ENCODE results near the gene LRWD1.

The LRWD1 gene

DNA sequence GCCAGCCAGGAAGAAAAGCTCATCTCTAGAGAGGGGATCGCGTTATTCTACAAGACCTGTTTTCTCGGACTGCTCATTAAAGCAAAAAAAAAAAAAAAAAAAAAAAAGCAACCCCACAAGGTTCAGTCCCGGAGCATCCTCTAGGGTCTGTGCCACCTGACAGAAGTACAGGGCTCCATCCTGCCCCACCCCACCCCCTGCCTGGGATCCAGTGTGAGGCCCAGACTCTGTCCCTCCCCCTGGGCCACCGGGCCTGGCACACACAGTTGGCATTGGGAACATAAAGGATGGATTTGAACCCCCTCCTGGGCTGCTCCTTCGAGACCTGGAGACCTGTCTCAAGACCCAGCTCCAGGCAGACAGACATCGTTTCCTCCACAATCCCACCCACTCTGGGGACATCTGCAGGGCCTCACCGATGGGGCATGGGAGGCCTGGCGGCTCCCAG lies 30.7 kb upstream of the LRWD1 start:
- Histone ChIP-seq H3K79me2 (ENCODE audit: insufficient read depth, low read length) (no peaks in the 10 kb centered on the region), H3K27me3 (ENCODE audit: insufficient read depth, low read length, poor library complexity) (no peaks in the 10 kb centered on the region), H2AFZ (ENCODE audit: low read depth, low read length) (peak overlapping the region; percentile 71), H3K27ac (ENCODE audit: low read length) (no peak overlapping the region), H3K4me2 (ENCODE audit: insufficient read depth, low read length) (peak overlapping the region; percentile 76), H3K9ac (ENCODE audit: low read depth, low read length) (peak overlapping the region; percentile 80), H3K4me3 (ENCODE audit: low read depth in 1 of 2, low read length in 2 of 2) (peak overlapping the region; percentile 41 to 64; a peak in 3 of 4 replicates), H4K20me1 (ENCODE audit: insufficient read depth, low read length) (0 out of 2 replicates have a peak, but pooled peaks cover 3% of the 10 kb centered on the region), H3K9me3 (ENCODE audit: insufficient read depth, low read length, severe bottlenecking) (no peaks in the 10 kb centered on the region), H3K4me1 (ENCODE audit: insufficient read depth, low read length) (peaks cover 20% of the 10 kb centered on the region), H3K36me3 (ENCODE audit: insufficient read depth, low read length) (no peaks in the 10 kb centered on the region)
- DNase-seq (peak; percentile 36), ATAC-seq (ENCODE audit: insufficient read depth, low read depth) (peak; percentile 40)
- no peak for TF ChIP-seq EZH2 (IDR thresholded peaks at IDR 0.05; ENCODE audit: borderline replicate concordance, low read depth, low read length, severe bottlenecking)
- TF ChIP-seq, protein P1, sequence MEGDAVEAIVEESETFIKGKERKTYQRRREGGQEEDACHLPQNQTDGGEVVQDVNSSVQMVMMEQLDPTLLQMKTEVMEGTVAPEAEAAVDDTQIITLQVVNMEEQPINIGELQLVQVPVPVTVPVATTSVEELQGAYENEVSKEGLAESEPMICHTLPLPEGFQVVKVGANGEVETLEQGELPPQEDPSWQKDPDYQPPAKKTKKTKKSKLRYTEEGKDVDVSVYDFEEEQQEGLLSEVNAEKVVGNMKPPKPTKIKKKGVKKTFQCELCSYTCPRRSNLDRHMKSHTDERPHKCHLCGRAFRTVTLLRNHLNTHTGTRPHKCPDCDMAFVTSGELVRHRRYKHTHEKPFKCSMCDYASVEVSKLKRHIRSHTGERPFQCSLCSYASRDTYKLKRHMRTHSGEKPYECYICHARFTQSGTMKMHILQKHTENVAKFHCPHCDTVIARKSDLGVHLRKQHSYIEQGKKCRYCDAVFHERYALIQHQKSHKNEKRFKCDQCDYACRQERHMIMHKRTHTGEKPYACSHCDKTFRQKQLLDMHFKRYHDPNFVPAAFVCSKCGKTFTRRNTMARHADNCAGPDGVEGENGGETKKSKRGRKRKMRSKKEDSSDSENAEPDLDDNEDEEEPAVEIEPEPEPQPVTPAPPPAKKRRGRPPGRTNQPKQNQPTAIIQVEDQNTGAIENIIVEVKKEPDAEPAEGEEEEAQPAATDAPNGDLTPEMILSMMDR (IDR thresholded peaks at IDR 0.05; ENCODE audit: borderline replicate concordance, extremely low read depth, low read length, poor library complexity, severe bottlenecking): no peak

- Histone ChIP-seq H3K4me1 (ENCODE audit: insufficient read depth, low read length) (peaks cover 20% of the 10 kb centered on the region), H3K4me2 (ENCODE audit: insufficient read depth, low read length) (no peak overlapping the region), H3K27ac (ENCODE audit: low read length) (no peak overlapping the region), H2AFZ (ENCODE audit: low read depth, low read length) (no peak overlapping the region), H3K9me3 (ENCODE audit: insufficient read depth, low read length, severe bottlenecking) (no peaks in the 10 kb centered on the region), H3K4me3 (ENCODE audit: low read depth in 1 of 2, low read length in 2 of 2) (no peak overlapping the region), H4K20me1 (ENCODE audit: insufficient read depth, low read length) (0 out of 2 replicates have a peak, but pooled peaks cover 3% of the 10 kb centered on the region), H3K9ac (ENCODE audit: low read depth, low read length) (no peak overlapping the region), H3K27me3 (ENCODE audit: insufficient read depth, low read length, poor library complexity) (no peaks in the 10 kb centered on the region), H3K79me2 (ENCODE audit: insufficient read depth, low read length) (no peaks in the 10 kb centered on the region), H3K36me3 (ENCODE audit: insufficient read depth, low read length) (no peaks in the 10 kb centered on the region)
- TF ChIP-seq, protein P1 (IDR thresholded peaks at IDR 0.05; ENCODE audit: borderline replicate concordance, extremely low read depth, low read length, poor library complexity, severe bottlenecking): no peak
- TF ChIP-seq EZH2 (IDR thresholded peaks at IDR 0.05; ENCODE audit: borderline replicate concordance, low read depth, low read length, severe bottlenecking): no peak
- no peak for ATAC-seq (ENCODE audit: insufficient read depth, low read depth)
- DNase-seq: no peak
Measured at GRCh38 chr7:102436118-102436517, 28.7 kb upstream of the LRWD1 start.

DNA sequence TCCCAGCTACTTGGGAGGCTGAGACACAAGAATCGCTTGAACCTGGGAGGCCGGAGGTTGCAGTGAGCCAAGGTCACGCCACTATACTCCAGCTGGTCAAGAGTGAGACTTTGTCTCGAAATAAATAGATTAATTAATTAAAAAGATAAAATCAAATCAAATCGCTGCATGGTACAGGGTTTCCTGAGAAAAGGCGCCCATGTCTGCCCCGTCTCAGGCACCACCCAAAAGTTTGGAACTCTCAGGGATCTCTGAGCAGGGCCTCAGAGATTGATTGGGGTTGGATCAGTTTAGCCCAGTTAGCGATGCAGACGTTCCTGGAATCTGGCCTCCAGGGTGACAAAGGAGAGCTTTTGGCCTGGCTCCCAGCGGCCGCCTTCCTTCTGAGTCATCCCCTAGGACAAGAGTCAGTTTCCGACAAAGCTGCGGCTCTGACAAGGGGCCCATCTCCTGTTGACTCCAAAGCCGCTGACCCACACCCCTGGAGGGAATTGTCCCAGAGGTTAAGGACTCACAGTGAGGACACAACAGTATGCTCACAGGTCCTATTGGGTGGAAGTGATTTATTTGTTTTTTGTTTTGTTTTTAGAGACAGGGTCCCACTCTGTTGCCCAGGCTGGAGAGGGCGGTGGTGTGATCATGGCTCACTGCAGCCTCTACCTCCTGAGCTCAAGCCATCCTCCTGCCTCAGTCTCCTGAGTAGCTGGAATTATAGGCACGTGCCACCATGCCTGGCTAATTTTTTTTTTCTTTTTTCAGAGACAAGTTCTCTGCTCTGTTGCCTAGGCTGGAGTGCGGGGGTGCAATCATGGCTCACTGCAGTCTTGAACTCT lies 24.6 kb upstream of the LRWD1 start:
- peaks cover 3% of the 10 kb centered on the region; the same call in 1 of the 2 replicates for H3K36me3 ChIP-seq (ENCODE audit: insufficient read depth, low read length)
- no peaks in the 10 kb centered on the region for H3K27me3 ChIP-seq (ENCODE audit: insufficient read depth, low read length, poor library complexity)
- no peak overlapping the region for H3K27ac ChIP-seq (ENCODE audit: low read length)
- H4K20me1 ChIP-seq (ENCODE audit: insufficient read depth, low read length): no peaks in the 10 kb centered on the region
- no peak for DNase-seq
- TF ChIP-seq, protein P1 (IDR thresholded peaks at IDR 0.05; ENCODE audit: borderline replicate concordance, extremely low read depth, low read length, poor library complexity, severe bottlenecking): no peak
- TF ChIP-seq EZH2 (IDR thresholded peaks at IDR 0.05; ENCODE audit: borderline replicate concordance, low read depth, low read length, severe bottlenecking): no peak
- H3K79me2 ChIP-seq (ENCODE audit: insufficient read depth, low read length): no peaks in the 10 kb centered on the region
- H3K4me3 ChIP-seq (ENCODE audit: low read depth in 1 of 2, low read length in 2 of 2): no peak overlapping the region
- no peak overlapping the region for H3K9ac ChIP-seq (ENCODE audit: low read depth, low read length)
- no peak overlapping the region for H2AFZ ChIP-seq (ENCODE audit: low read depth, low read length)
- H3K4me2 ChIP-seq (ENCODE audit: insufficient read depth, low read length): no peak overlapping the region
- peaks cover 4% of the 10 kb centered on the region; the same call in 1 of the 2 replicates for H3K4me1 ChIP-seq (ENCODE audit: insufficient read depth, low read length)
- ATAC-seq (ENCODE audit: insufficient read depth, low read depth): no peak
- no peaks in the 10 kb centered on the region for H3K9me3 ChIP-seq (ENCODE audit: insufficient read depth, low read length, severe bottlenecking)
